Measurements from ENCODE around the gene SEMA3B.

- TF ChIP-seq CTCF (conservative IDR thresholded peaks at IDR 0.05; ENCODE audit: low read depth, low read length) (no peak), MXI1 (IDR thresholded peaks at IDR 0.05; ENCODE audit: borderline replicate concordance, low read depth, low read length) (no peak), RFX5 (IDR thresholded peaks at IDR 0.05; ENCODE audit: low read depth, low read length) (no peak), CEBPB (IDR thresholded peaks at IDR 0.05; ENCODE audit: low read depth, low read length) (no peak), BHLHE40 (IDR thresholded peaks at IDR 0.05; ENCODE audit: low read depth, low read length) (no peak), POLR2A (IDR thresholded peaks at IDR 0.05; ENCODE audit: low read depth, low read length) (no peak), CHD1 (IDR thresholded peaks at IDR 0.05; ENCODE audit: low read depth, low read length) (no peak), USF2 (IDR thresholded peaks at IDR 0.05; ENCODE audit: low read depth, low read length) (no peak), SMC3 (IDR thresholded peaks at IDR 0.05; ENCODE audit: low read depth, low read length) (no peak)
These were observed 32.3 kb upstream of the SEMA3B start for GRCh38 chr3:50236484-50237132.
